ENCODE results near the gene ELP6.

DNA sequence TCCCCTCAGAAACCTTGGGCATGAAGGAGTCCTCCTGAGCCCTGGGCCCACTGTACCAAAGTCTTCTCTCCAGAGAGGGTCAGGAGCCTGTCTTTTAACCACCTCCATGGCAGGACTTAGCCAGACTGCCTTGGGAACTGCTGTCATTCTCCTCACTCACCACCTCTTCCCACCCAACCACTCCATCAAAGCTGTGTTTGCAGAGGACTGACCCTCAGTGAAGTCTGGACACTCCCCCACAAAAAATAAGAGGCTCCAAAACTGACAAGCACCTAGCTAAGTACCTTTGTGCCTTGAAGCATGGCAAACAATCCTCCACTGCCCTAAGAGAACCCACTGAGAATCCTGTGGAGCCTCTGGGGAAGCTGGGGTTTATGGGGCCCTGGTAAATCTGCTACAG, 35.5 kb downstream of the ELP6 start:
- no peak for TF ChIP-seq RAD21 (IDR thresholded peaks at IDR 0.05)
- TF ChIP-seq, protein P1, sequence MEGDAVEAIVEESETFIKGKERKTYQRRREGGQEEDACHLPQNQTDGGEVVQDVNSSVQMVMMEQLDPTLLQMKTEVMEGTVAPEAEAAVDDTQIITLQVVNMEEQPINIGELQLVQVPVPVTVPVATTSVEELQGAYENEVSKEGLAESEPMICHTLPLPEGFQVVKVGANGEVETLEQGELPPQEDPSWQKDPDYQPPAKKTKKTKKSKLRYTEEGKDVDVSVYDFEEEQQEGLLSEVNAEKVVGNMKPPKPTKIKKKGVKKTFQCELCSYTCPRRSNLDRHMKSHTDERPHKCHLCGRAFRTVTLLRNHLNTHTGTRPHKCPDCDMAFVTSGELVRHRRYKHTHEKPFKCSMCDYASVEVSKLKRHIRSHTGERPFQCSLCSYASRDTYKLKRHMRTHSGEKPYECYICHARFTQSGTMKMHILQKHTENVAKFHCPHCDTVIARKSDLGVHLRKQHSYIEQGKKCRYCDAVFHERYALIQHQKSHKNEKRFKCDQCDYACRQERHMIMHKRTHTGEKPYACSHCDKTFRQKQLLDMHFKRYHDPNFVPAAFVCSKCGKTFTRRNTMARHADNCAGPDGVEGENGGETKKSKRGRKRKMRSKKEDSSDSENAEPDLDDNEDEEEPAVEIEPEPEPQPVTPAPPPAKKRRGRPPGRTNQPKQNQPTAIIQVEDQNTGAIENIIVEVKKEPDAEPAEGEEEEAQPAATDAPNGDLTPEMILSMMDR (IDR thresholded peaks at IDR 0.05; ENCODE audit: low read depth, low read length, missing input control): no peak
- TF ChIP-seq, protein P2, sequence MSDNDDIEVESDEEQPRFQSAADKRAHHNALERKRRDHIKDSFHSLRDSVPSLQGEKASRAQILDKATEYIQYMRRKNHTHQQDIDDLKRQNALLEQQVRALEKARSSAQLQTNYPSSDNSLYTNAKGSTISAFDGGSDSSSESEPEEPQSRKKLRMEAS (IDR thresholded peaks at IDR 0.05): no peak

All from liver (tissue), 3 donors.